GM18511 (cell line): Measurements from ENCODE around the gene ZNF578.
"Not testable (repeated sequence)": the region's sequence is repeated elsewhere in the genome, so short reads cannot be mapped to it uniquely, and the experiment has no call there.

ENCODE experiments used
- ATAC-seq: cut with Tn5 transposase; IDR thresholded peaks from one replicate; pipeline ENCODE4 v1.9.1; 2021; ENCODE audit warnings: mild to moderate bottlenecking, moderate library complexity; ENCODE audit not compliant: unreplicated experiment

The ZNF578 gene

GRCh38 chr19:52453324-52454094 is at the start of gene ZNF578:
ZNF578 (plus strand) TSS chr19:52453553; CDS start chr19:52501846, 48,293 bp downstream.
- ATAC-seq = no peak

GRCh38 chr19:52410276-52410675 is 43.1 kb upstream of the ZNF578 start:
- no peak for ATAC-seq

GRCh38 chr19:52415711-52416110 is 37.6 kb upstream of the ZNF578 start:
- ATAC-seq = no peak

- ATAC-seq = no peak
Measured at GRCh38 chr19:52428937-52429336, 24.4 kb upstream of the ZNF578 start, which contains the start of gene ZNF534. ZNF534 (plus strand) TSS chr19:52429148; CDS start chr19:52431475, 2,327 bp downstream.

GRCh38 chr19:52442179-52442578 is 11.2 kb upstream of the ZNF578 start:
- no peak for ATAC-seq

GRCh38 chr19:52444506-52444905 is 8.8 kb upstream of the ZNF578 start:
- no peak for ATAC-seq

- ATAC-seq = no peak
Measured at GRCh38 chr19:52451241-52451640, 2.1 kb upstream of the ZNF578 start.

- no peak for ATAC-seq
Measured at GRCh38 chr19:52464798-52465470, 11.6 kb downstream of the ZNF578 start.

- ATAC-seq = no peak
Measured at GRCh38 chr19:52473655-52474350, 20.4 kb downstream of the ZNF578 start.

GRCh38 chr19:52474351-52475127 is 21.2 kb downstream of the ZNF578 start:
- no peak for ATAC-seq

GRCh38 chr19:52484111-52484743 is 30.9 kb downstream of the ZNF578 start:
- not testable (repeated sequence) for ATAC-seq

- not testable (repeated sequence) for ATAC-seq
Measured at GRCh38 chr19:52485064-52485463, 31.7 kb downstream of the ZNF578 start.

GRCh38 chr19:52485561-52486240 is 32.3 kb downstream of the ZNF578 start:
- ATAC-seq = not testable (repeated sequence)

GRCh38 chr19:52492201-52492993 is 39.0 kb downstream of the ZNF578 start:
- ATAC-seq = no peak

- no peak for ATAC-seq
Measured at GRCh38 chr19:52492994-52493470, 39.7 kb downstream of the ZNF578 start.

- no peak for ATAC-seq
Measured at GRCh38 chr19:52494518-52494917, 41.2 kb downstream of the ZNF578 start.

- ATAC-seq = no peak
Measured at GRCh38 chr19:52498571-52498970, 45.2 kb downstream of the ZNF578 start.

- ATAC-seq = not testable (repeated sequence)
Measured at GRCh38 chr19:52500474-52500873, 47.1 kb downstream of the ZNF578 start.

GRCh38 chr19:52500991-52501390 is 47.6 kb downstream of the ZNF578 start:
- not testable (repeated sequence) for ATAC-seq
